ENCODE measurements around the gene TBCB.

- no peak for TF ChIP-seq CEBPB (IDR thresholded peaks at IDR 0.05)
- TF ChIP-seq TCF12 (IDR thresholded peaks at IDR 0.05; ENCODE audit: low read depth): no peak
Observed at GRCh38 chr19:36115453-36116343, at the start of gene TBCB.

Data from Ishikawa (cell line).